Measurements from ENCODE around the gene KNSTRN. TPM values are rescaled to one million over a fixed set of nuclear protein-coding genes. Genes with fewer than 3 reads are reported as not detected.

Gene KNSTRN, protein sequence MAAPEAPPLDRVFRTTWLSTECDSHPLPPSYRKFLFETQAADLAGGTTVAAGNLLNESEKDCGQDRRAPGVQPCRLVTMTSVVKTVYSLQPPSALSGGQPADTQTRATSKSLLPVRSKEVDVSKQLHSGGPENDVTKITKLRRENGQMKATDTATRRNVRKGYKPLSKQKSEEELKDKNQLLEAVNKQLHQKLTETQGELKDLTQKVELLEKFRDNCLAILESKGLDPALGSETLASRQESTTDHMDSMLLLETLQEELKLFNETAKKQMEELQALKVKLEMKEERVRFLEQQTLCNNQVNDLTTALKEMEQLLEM
- 62.3 and 82.1 TPM in 2 replicates for total RNA-seq (2016; rRNA removed; fragmentation: Illumina TruSeq; extraction: Trizol)
- 28.6 and 31.3 TPM in 2 replicates for total RNA-seq (2016; cell fraction: cytosol; rRNA removed; fragmentation: Illumina TruSeq; extraction: Trizol; ENCODE audit: low read depth)
- 60.3 and 80.7 TPM in 2 replicates for total RNA-seq (2016; cell fraction: insoluble cytoplasmic fraction; rRNA removed; fragmentation: Illumina TruSeq; extraction: Trizol)
- 43.2 and 48.2 TPM in 2 replicates for total RNA-seq (2016; cell fraction: membrane; rRNA removed; fragmentation: Illumina TruSeq; extraction: Trizol)
- total RNA-seq (2016; cell fraction: nucleus; rRNA removed; fragmentation: Illumina TruSeq; extraction: Trizol) = 31.0 and 33.7 TPM in 2 replicates
- polyA plus RNA-seq (2011; rRNA removed) = 12.9 and 20.3 TPM in 2 replicates
- 11.9 and 12.5 TPM in 2 replicates for polyA plus RNA-seq (2011; cell fraction: cytosol; rRNA removed)
- polyA plus RNA-seq (2011; cell fraction: nucleus; rRNA removed) = 10.3 and 10.6 TPM in 2 replicates
- polyA plus RNA-seq (2012) = 13.8 and 21.5 TPM in 2 replicates
- 15.1 and 18.4 TPM in 2 replicates for polyA plus RNA-seq (2016; cell fraction: cytosol; fragmentation: Illumina TruSeq; extraction: Trizol; ENCODE audit: low read depth)
- polyA plus RNA-seq (2016; cell fraction: insoluble cytoplasmic fraction; fragmentation: Illumina TruSeq; extraction: Trizol; ENCODE audit: low read depth) = 70.7 and 72.8 TPM in 2 replicates
- polyA plus RNA-seq (2016; cell fraction: membrane; fragmentation: Illumina TruSeq; extraction: Trizol; ENCODE audit: low read depth) = 25.7 and 26.6 TPM in 2 replicates
- polyA plus RNA-seq (2016; cell fraction: nucleus; fragmentation: Illumina TruSeq; extraction: Trizol; ENCODE audit: insufficient read depth, low read depth) = 48.7 and 55.8 TPM in 2 replicates
- polyA minus RNA-seq (2011; rRNA and poly(A)+ RNA removed; ENCODE audit: low replicate concordance) = 9.8 and 86.6 TPM in 2 replicates
- 9.2 and 11.1 TPM in 2 replicates for polyA minus RNA-seq (2011; cell fraction: cytosol; rRNA and poly(A)+ RNA removed)
- polyA minus RNA-seq (2011; cell fraction: nucleus; rRNA and poly(A)+ RNA removed) = 17.2 and 23.4 TPM in 2 replicates
- percentile 72 among the genes with signal in this experiment for Bru-seq, nascent RNA
- BruChase-seq, experiment 1, labeled RNA remaining after a 6-hour chase = percentile 75 among the genes with signal in this experiment
- BruChase-seq, experiment 2, labeled RNA remaining after a 2-hour chase = percentile 76 among the genes with signal in this experiment
- long read RNA-seq, experiment 1, transcript KNSTRN-201 (9 exons, 1,714 nt) = major isoform, 50 of 57 reads
- long read RNA-seq, experiment 1, partial matches to known transcripts = 3 of 57 reads
- long read RNA-seq, experiment 1, other reads (novel, unspliced or antisense) = 1 of 57 reads
- long read RNA-seq, experiment 2, transcript KNSTRN-201 (9 exons, 1,714 nt) = major isoform, 34 of 54 reads
- long read RNA-seq, experiment 2, partial matches to known transcripts = 11 of 54 reads
- long read RNA-seq, experiment 2, other reads (novel, unspliced or antisense) = 3 of 54 reads

DNA sequence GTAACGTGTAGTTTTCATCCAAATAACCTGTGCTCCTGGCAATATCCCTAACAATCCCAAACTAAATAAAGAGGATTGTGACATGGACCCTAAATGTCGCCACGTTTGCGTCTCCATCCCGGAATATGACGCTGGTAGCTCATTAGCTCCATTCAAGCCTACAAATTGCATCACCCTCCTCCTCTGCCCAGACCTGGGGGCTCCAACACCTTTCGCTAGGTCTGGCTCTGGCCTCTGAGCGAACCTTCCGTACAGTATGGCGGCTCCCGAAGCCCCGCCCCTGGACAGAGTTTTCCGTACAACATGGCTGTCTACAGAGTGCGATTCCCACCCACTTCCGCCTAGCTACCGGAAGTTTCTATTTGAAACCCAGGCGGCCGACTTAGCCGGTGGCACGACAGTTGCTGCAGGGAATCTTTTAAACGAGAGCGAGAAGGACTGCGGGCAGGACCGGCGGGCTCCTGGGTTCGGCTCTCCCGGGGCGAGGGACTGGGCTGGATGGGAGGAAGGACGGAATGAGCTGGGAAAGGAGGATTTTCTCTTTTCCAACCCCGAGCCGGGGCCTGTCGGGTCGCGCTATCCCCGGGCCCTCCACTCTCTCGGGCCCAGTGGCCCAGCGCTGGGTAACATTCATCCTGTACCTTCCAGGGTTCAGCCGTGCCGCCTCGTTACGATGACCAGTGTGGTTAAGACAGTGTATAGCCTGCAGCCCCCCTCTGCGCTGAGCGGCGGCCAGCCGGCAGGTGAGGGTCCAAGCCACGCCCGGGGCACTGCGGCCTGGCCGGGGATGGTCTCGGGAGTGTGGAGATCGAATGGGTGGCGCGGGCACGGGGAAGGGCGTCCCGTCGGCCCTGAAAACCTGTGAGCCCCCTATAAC is at the start of gene KNSTRN:
KNSTRN (plus strand) TSS at position 142 of the 877 bp plus-strand sequence; CDS start at position 257, 115 bp downstream.
- intact Hi-C loops (cut with micrococcal nuclease; ENCODE audit: unreplicated experiment) = loop anchor here (2.0 kb wide), 1 partner anchor 22 kb away; the partner anchor contains the start of gene IVD
- no peaks in the 10 kb centered on the region for H3K9me3 ChIP-seq (ENCODE audit: low read length)
- POLR2A ChIA-PET = interaction anchor here (1.1 to 2.5 kb wide), 3 partner anchors 13 to 31 kb away, joined by 3 to 19 read pairs (median 3); partner anchors contain the start of gene IVD
- FAIRE-seq = peak; percentile 88
- H3K27me3 ChIP-seq (ENCODE audit: control insufficient read depth in 1 of 2, insufficient read depth in 2 of 2, low read length in 2 of 2) = no peaks in the 10 kb centered on the region; a peak in 1 of 5 replicates
- peak within 1 kb of the TSS; percentile 66 for H3K27ac ChIP-seq (ENCODE audit: extremely low read length, insufficient read depth, low read length)
- peak within 1 kb of the TSS; percentile 73 to 92 (median 79) for H3K4me3 ChIP-seq (replicated peaks in 1 of 3; ENCODE audit: insufficient read depth in 1 of 3, low read depth in 2 of 3, low read length in 3 of 3)
- H3K36me3 ChIP-seq (replicated peaks in 1 of 2; ENCODE audit: control insufficient read depth in 1 of 2, insufficient read depth in 2 of 2, low read length in 2 of 2) = peaks cover 12 to 19% of the 10 kb centered on the region in 2 experiments
- TSS peak; percentile 83 for BruUV-seq (replicated peaks)
- peaks cover 40% of the 10 kb centered on the region for H3K4me1 ChIP-seq (ENCODE audit: insufficient read depth, low read length)
- H3K4me2 ChIP-seq (ENCODE audit: low read depth, low read length) = peak within 1 kb of the TSS; percentile 91
- peak within 1 kb of the TSS; percentile 72 for H2AFZ ChIP-seq (ENCODE audit: low read length)
- DNase-seq (ENCODE audit: low spot score) = peak; percentile 91
- under 1% methylated on average over 34 of the region's 57 CpGs for WGBS (ENCODE audit: low lambda C conversion rate)
- peaks cover 26% of the 10 kb centered on the region for H3K79me2 ChIP-seq (ENCODE audit: insufficient read depth, low read length)
- in situ Hi-C loops (cut with HindIII; ENCODE audit: extremely low pct_ligation_motif_present, low pct_unique_long_range_greater_than_20kb) = no loop called here
- peak within 1 kb of the TSS; percentile 85 for H3K9ac ChIP-seq (ENCODE audit: insufficient read depth, low read depth, low read length)
- H4K20me1 ChIP-seq (ENCODE audit: insufficient read depth, low read length) = no peaks in the 10 kb centered on the region
- ATAC-seq = peak; percentile 99
- CTCF ChIA-PET (ENCODE audit: low intra/inter-chr PET ratio, low total read pairs) = no interaction called here
- TF ChIP-seq PTBP1 (IDR thresholded peaks at IDR 0.05; ENCODE audit: low read depth, low read length, poor library complexity, severe bottlenecking) (peak; percentile 55), ISX (CRISPR knock-in tag; conservative IDR thresholded peaks at IDR 0.05) (no peak; the same call in 1 of the 2 replicates), GATAD2A (CRISPR knock-in tag; IDR thresholded peaks at IDR 0.05) (no peak), FOXK1 (CRISPR knock-in tag; IDR thresholded peaks at IDR 0.05; ENCODE audit: borderline replicate concordance, low read depth) (peak; percentile 86), ZNF607 (CRISPR knock-in tag; IDR thresholded peaks at IDR 0.05; ENCODE audit: borderline replicate concordance) (peak; percentile 60; the same call in 1 of the 2 replicates), JUN (CRISPR knock-in tag; IDR thresholded peaks at IDR 0.05) (0 out of 2 replicates have a peak, but pooled peaks have one; percentile 19), TBX3 (IDR thresholded peaks at IDR 0.05; ENCODE audit: borderline replicate concordance) (no peak), KLF15 (CRISPR knock-in tag; IDR thresholded peaks at IDR 0.05; ENCODE audit: borderline replicate concordance) (no peak), FLYWCH1 (CRISPR knock-in tag; IDR thresholded peaks at IDR 0.05) (no peak)
- TF ChIP-seq, protein P1, sequence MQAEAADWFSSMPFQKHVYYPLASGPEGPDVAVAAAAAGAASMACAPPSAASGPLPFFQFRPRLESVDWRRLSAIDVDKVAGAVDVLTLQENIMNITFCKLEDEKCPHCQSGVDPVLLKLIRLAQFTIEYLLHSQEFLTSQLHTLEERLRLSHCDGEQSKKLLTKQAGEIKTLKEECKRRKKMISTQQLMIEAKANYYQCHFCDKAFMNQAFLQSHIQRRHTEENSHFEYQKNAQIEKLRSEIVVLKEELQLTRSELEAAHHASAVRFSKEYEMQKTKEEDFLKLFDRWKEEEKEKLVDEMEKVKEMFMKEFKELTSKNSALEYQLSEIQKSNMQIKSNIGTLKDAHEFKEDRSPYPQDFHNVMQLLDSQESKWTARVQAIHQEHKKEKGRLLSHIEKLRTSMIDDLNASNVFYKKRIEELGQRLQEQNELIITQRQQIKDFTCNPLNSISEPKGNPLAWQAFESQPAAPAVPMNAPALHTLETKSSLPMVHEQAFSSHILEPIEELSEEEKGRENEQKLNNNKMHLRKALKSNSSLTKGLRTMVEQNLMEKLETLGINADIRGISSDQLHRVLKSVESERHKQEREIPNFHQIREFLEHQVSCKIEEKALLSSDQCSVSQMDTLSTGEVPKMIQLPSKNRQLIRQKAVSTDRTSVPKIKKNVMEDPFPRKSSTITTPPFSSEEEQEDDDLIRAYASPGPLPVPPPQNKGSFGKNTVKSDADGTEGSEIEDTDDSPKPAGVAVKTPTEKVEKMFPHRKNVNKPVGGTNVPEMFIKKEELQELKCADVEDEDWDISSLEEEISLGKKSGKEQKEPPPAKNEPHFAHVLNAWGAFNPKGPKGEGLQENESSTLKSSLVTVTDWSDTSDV (CRISPR knock-in tag; IDR thresholded peaks at IDR 0.05) = peak; percentile 87; the same call in 1 of the 2 replicates
- TF ChIP-seq, protein P2, sequence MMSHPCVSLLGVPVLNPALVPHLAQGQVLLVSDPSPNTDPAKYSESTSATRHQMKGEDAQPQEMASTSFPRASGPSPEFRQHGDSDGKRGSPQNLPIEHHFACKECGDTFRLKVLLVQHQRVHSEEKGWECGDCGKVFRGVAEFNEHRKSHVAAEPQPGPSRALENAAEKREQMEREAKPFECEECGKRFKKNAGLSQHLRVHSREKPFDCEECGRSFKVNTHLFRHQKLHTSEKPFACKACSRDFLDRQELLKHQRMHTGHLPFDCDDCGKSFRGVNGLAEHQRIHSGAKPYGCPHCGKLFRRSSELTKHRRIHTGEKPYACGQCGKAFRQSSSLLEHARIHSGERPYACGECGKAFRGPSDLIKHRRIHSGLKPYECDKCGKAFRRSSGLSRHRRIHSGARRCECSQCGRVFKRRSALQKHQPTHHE (CRISPR knock-in tag; IDR thresholded peaks at IDR 0.05; ENCODE audit: borderline replicate concordance) = no peak
